Keratinocyte (primary cell): ENCODE results near the gene SPRYD3.

Source experiments
- EZH2 ChIP-seq: IDR thresholded peaks from one replicate; pipeline ENCODE4 v1.6.1; 2012; ENCODE audit warnings: inconsistent platforms, mild to moderate bottlenecking, low read length, moderate library complexity
- TF ChIP-seq, protein P1 (sequence below), 3 experiments: IDR thresholded peaks in 1 of 3; conservative IDR thresholded peaks in 1 of 3; optimal IDR thresholded peaks in 1 of 3; 2 replicates in 2 of 3; 3 replicates in 1 of 3; pipeline versions ENCODE3 to v1.5.1; 2011; ENCODE audit warnings: low read length in 3 of 3, mild to moderate bottlenecking in 3 of 3, moderate library complexity in 2 of 3, control low read depth in 1 of 3, inconsistent platforms in 1 of 3; ENCODE audit not compliant: insufficient read depth in 2 of 3; ENCODE audit errors: extremely low read depth in 1 of 3

DNA sequence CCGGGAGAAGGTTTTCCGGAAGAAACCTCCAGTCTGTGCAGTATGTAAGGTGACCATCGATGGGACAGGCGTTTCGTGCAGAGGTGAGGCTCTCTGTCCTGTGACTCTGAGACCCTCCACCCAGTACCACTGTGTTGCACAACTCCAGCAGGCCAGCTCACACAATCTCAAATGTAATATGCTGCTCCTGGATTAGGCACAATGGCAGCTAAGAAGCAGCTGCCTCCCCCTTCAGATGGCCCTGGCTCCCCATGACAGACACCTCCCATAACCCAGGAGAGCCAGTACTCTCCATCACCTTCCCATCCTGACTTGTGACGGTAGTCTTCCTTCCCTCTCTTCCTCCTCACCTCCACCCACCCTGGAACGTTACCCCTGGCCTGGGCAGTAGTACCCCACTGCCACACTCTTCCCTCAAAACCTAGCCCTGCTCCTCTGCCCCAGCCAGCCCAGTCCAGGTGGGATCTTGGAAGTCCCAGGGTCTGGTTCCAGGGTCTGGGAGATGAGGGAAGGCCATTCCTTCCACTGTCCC lies 27.2 kb downstream of the SPRYD3 start:
- TF ChIP-seq, protein P1, sequence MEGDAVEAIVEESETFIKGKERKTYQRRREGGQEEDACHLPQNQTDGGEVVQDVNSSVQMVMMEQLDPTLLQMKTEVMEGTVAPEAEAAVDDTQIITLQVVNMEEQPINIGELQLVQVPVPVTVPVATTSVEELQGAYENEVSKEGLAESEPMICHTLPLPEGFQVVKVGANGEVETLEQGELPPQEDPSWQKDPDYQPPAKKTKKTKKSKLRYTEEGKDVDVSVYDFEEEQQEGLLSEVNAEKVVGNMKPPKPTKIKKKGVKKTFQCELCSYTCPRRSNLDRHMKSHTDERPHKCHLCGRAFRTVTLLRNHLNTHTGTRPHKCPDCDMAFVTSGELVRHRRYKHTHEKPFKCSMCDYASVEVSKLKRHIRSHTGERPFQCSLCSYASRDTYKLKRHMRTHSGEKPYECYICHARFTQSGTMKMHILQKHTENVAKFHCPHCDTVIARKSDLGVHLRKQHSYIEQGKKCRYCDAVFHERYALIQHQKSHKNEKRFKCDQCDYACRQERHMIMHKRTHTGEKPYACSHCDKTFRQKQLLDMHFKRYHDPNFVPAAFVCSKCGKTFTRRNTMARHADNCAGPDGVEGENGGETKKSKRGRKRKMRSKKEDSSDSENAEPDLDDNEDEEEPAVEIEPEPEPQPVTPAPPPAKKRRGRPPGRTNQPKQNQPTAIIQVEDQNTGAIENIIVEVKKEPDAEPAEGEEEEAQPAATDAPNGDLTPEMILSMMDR (optimal IDR thresholded peaks at IDR 0.05 in 1 of 3, IDR thresholded peaks at IDR 0.05 in 1 of 3, conservative IDR thresholded peaks at IDR 0.05 in 1 of 3; ENCODE audit: extremely low read depth in 1 of 3, insufficient read depth in 2 of 3, low read length in 3 of 3), result no peak
- no peak for TF ChIP-seq EZH2
